AG08395 (cell line): ENCODE results near the gene KRT2.
"Not testable (repeated sequence)": the region's sequence is repeated elsewhere in the genome, so short reads cannot be mapped to it uniquely, and the experiment has no call there.

Experiments
- DNase-seq: peaks from one replicate; pipeline ENCODE4 v3.0.0; 2012; ENCODE audit warnings: mixed read lengths, low spot score

Gene KRT2

GRCh38 chr12:52684431-52684830 lies 32.4 kb upstream of the KRT2 start:
- no peak for DNase-seq

- DNase-seq = no peak
Observed at GRCh38 chr12:52683575-52684300, 31.7 kb upstream of the KRT2 start.

GRCh38 chr12:52682938-52683574 lies 31.0 kb upstream of the KRT2 start:
- no peak for DNase-seq

- no peak for DNase-seq
Observed at GRCh38 chr12:52682381-52682660, 30.3 kb upstream of the KRT2 start.

- no peak for DNase-seq
Observed at GRCh38 chr12:52681526-52682380, 29.7 kb upstream of the KRT2 start.

- DNase-seq = no peak
Observed at GRCh38 chr12:52680363-52680762, 28.4 kb upstream of the KRT2 start, which contains the start of gene KRT1. Gene KRT1 (minus strand): TSS chr12:52680407. CDS start chr12:52680348, 59 bp downstream.

- DNase-seq = no peak
Observed at GRCh38 chr12:52679875-52680274, 27.9 kb upstream of the KRT2 start.

GRCh38 chr12:52677671-52678070 lies 25.7 kb upstream of the KRT2 start:
- DNase-seq = no peak

GRCh38 chr12:52677126-52677525 lies 25.1 kb upstream of the KRT2 start:
- DNase-seq = no peak

GRCh38 chr12:52676163-52676562 lies 24.2 kb upstream of the KRT2 start:
- no peak for DNase-seq

- no peak for DNase-seq
Observed at GRCh38 chr12:52675301-52675701, 23.3 kb upstream of the KRT2 start.

GRCh38 chr12:52674433-52674775 lies 22.4 kb upstream of the KRT2 start:
- no peak for DNase-seq

GRCh38 chr12:52673713-52674432 lies 21.9 kb upstream of the KRT2 start:
- no peak for DNase-seq

- no peak for DNase-seq
Observed at GRCh38 chr12:52673217-52673616, 21.2 kb upstream of the KRT2 start.

GRCh38 chr12:52672321-52672933 lies 20.4 kb upstream of the KRT2 start:
- no peak for DNase-seq

- no peak for DNase-seq
Observed at GRCh38 chr12:52670961-52671360, 18.9 kb upstream of the KRT2 start.

- DNase-seq = no peak
Observed at GRCh38 chr12:52670506-52670905, 18.5 kb upstream of the KRT2 start.

- DNase-seq = not testable (repeated sequence)
Observed at GRCh38 chr12:52669941-52670340, 17.9 kb upstream of the KRT2 start.

- no peak for DNase-seq
Observed at GRCh38 chr12:52669426-52669825, 17.4 kb upstream of the KRT2 start.

- DNase-seq = no peak
Observed at GRCh38 chr12:52667931-52668330, 15.9 kb upstream of the KRT2 start.

- no peak for DNase-seq
Observed at GRCh38 chr12:52667509-52667908, 15.5 kb upstream of the KRT2 start.

GRCh38 chr12:52666471-52666870 lies 14.5 kb upstream of the KRT2 start:
- DNase-seq = no peak
